SH-SY5Y (cell line): ENCODE data around the gene HDAC8.

ENCODE experiments used
- GATA2 ChIP-seq: IDR thresholded peaks from 2 replicates; pipeline ENCODE4 v1.6.1; 2011; ENCODE audit warnings: mild to moderate bottlenecking, low read depth, low read length
- GATA3 ChIP-seq: IDR thresholded peaks from 2 replicates; pipeline ENCODE4 v1.6.1; 2011; ENCODE audit warnings: low read depth, mild to moderate bottlenecking, low read length, moderate library complexity

HDAC8 gene

DNA sequence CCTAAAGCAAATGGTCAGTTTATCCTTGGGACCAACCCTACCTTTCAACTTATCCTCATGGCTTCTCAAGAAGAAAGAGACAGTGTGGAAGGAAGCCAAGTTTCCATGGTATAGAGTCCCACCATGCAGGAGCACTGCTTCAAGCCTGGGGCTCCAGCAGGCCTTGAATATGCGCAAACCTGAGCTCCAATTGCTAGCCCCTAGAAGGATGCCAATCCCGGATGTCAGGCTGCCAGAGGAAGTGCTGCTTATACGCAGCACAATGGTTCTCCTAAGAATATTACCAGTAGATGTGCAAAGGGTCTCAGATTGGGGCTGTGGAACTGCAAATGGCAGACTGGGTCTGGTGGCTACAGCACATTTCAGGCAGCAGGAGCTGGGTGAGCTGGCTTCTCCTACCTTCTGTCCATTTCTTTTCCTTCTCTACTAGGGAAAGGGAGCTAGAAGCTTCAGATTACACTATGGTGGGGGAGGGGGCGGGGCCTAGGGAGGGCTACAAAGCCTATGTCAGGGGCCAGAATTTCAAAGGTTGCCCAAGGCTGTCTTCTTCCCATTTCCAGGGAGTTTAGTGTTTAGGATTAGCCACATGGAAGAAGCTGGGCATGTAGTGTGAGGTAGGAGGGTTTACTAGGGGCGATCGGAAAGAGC lies 226.2 kb downstream of the HDAC8 start:
- TF ChIP-seq GATA3 (no peak), GATA2 (no peak)

DNA sequence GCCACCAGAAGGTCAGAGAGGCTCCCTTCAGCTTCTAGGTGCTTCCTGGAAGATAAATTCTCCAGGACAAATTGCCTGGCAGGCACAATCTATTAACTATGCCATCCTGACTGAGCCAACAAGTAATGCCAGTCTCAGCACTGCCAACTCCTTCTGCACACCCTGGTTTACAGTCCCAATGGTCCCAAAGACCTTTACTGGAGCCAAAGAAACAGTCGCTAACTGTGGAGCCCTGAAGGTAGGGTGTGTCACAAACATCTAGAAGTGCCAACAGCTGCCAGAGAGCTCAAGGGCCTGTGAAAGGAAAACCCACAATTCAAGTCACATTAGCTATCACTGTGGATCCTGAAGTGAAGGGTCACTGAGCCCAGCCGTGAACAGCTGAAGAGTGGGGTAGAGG lies 232.0 kb downstream of the HDAC8 start:
- TF ChIP-seq GATA3 = no peak
- TF ChIP-seq GATA2 = no peak

DNA sequence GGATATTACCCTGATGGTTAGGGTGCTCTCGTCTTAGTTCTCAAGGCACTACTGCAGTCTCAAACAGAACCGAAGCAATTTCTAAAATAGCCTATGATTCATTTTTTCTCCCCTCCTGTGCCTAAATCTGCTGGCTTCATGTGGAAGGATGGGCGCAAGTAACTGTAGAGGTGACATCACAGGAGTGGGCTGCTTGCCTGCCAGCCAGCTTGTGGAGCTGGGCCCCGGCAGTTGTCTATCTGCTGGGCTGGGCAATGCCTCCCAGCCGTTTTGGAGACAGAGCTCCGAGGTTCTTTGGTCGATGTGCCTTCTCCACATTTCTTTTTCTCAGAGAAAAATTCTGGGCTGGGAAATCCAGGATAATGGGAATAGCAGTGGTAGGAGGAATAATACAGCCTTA lies 232.6 kb downstream of the HDAC8 start:
- TF ChIP-seq GATA2 = no peak
- no peak for TF ChIP-seq GATA3

DNA sequence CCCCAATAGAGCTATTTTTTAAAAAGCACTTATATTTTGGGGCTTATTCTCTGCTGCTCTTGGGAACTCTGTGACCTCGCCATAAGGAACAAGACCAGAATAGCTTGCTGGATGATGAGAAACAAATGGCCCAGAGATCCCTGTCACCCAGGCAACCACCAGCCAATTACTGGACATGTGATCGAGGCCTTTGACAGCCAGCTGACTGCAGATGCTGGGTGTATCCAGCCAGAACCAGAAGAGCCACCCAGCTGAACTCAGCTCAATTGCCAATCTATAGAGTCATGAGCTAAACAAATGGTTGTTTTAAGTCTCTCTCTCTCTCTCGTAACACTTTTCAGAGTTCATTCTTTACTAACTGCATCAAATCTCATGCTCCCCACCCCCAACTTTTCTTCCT lies 242.5 kb downstream of the HDAC8 start:
- TF ChIP-seq GATA3 (no peak), GATA2 (no peak)

DNA sequence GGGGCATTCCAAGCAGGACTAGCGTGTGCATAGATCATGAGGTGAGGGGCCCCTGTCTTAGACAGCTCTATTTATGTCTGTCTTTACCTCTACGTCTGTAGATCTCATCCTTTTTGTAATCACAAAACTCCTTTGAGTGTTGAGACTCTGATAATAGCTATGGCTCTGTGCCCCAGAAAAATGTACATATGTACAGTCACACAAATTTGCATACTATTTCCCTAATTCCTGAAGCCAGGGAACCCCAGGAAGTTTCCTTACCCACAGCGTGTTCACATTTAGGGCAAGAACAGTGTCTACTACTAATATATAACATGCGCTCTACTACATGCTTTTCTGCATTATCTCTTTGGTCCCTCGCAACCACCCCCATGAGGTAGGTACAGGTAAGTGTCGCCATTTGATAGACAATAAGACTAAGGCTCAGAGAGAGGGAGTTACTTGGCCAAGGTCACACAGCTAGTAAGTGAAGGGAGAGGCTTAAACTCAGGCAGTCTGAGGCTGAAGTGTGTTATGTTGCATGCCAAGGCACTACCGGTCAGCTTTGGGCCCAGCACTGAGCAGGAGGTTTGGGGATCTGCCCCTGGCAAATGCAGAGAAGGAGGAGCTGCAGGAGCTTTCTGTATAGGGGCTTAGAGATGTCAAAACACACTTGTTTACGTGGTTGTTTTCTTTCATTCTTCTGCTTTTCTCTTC lies 245.9 kb downstream of the HDAC8 start:
- TF ChIP-seq GATA2 (no peak), GATA3 (no peak)

DNA sequence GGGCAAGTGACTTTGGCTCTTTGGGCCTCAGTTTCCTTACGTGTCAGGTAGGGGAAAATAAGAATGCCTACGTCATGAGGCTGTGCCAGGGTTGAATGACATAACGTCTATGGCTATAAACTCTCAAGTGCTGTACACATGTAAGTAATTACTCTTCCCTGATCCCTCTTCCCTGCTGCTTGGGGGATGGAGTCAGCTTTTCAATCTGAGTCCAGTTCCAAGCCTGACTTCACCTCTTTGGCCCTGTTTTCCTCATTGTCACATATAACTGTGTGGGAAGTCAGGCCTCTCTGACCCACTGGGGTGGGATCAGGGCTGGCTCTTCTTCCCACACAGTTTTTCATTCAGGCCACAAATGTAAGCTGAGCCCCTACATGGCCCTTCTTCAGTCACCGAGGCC lies 255.5 kb downstream of the HDAC8 start:
- TF ChIP-seq GATA2 (no peak), GATA3 (no peak)

DNA sequence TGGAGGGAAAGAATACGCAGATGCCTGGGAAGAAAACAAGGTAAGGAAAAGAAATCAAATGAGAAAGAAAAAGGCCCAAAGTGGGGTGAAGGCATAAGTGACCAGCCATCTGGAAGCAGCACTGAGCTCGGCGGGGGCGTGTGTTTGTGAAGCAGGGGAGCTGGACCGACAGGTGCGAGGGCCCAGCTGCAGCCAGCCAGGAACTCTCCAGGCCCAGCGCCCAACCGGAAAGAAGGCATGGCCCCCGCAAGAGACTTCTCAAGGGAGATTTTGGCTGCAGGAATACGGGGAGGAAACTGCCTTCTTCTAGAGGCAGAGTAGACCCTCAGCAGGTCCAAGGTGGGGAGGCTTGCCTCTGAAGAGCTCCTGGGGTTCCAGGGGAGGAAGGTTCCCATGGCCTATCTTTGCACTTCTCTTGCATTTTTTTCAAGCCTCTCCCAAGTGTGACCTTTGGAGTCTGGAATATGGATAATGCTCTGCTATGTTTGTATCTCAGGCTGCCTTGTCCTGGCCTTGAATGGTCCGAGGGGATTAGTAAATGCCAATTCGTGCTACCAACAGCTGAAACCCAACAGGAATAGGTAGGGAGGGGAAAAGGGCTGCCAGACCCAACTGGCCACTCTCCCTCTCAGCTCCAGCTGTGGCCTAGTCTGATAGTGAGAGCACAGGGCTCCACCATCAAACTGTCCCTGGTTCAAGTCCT lies 256.1 kb downstream of the HDAC8 start:
- no peak for TF ChIP-seq GATA2
- no peak for TF ChIP-seq GATA3

DNA sequence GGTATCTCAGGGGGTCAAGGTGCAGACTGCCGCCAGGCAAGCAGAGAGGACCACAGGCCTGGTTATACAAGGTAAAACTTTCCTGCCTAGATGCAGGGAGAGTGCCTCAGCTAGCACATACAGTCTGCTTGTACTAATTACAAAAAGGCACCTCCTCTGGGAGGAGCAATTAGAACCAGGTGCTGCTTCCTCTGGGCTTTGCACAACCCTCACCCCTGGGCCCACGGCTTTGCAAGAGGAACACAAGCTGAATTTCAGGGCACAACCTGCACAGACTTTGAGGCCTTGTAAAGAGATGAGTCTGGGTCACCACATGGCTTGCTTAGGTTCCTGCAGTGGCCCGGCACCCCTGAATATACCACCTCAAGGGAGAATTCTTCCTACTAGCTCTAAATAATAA lies 257.8 kb downstream of the HDAC8 start:
- TF ChIP-seq GATA3 = no peak
- no peak for TF ChIP-seq GATA2

DNA sequence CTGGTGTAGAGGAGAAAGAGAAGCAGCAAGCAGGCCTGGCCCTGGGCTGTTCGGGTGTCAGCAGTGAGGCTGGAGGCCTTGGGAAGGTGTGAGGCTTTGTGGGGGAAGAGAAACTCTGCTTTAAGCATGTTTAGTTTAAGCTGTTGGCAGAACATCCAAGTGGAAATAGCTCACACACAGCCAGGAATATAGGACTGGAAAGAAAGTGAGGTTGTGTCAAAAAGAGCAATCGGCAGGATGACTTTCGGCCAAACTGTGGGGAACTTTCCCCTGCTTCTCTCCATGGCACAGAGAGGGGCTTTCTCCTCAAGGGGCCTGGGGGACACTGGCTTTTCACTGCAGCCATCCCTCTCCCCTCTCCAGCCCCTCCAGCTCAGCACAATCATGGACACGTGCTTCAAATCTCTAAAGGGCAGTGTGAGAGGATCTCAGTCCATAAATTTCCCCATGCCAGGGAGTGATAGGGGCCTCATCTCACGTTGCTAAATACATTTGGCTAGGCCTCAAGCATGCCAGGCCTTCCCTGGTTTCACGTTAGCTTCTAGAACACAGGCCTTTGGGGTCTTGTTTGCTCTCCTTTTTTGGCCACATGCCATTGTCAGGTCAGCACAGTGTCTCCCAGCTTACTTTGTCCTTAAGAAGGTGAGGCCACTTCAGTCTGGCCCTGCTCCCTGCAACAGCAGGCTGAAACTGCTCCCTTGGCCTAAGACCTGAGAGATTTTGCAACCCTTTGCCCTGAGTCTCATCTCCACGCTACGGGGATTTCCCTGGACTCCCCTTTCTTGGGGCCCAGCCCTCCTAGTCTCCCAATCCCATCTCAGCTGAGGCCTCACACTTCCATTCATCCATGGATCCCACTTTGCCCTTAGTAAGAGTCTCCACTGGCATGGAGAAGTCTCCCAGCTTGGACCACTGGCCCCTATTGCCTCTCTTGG lies 258.7 kb downstream of the HDAC8 start:
- TF ChIP-seq GATA2 (no peak), GATA3 (no peak)

DNA sequence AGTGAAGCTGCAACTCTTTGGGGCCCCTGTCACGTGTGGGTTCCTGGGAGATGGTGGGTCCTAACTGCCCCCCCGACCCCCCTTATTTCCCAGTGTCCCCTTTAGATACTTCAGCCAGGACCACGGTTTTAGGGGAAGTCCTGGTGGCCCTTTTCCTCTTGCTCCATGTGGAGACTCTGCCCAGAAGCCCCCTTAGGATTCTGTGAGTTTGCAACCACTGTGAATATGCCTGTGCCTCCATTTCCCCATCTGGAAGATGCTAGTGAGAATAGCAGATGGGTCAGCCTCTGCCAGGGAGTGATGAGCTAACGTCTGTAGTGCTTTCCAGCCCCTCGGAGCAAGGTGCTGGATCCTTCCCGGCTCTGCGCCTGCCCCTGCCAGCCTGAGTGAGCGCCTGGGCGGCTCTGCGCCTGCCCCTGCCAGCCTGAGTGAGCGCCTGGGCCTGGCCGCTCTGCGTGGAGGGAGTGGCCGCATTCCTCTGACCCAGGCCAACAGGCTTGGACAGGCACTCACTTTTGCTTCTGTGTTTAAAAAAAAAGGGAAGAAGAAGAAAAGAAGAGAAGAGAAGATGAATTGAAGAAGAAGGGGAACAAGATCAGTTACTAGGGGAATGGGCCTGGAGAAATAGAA lies 260.2 kb downstream of the HDAC8 start:
- TF ChIP-seq GATA3 (no peak), GATA2 (no peak)

DNA sequence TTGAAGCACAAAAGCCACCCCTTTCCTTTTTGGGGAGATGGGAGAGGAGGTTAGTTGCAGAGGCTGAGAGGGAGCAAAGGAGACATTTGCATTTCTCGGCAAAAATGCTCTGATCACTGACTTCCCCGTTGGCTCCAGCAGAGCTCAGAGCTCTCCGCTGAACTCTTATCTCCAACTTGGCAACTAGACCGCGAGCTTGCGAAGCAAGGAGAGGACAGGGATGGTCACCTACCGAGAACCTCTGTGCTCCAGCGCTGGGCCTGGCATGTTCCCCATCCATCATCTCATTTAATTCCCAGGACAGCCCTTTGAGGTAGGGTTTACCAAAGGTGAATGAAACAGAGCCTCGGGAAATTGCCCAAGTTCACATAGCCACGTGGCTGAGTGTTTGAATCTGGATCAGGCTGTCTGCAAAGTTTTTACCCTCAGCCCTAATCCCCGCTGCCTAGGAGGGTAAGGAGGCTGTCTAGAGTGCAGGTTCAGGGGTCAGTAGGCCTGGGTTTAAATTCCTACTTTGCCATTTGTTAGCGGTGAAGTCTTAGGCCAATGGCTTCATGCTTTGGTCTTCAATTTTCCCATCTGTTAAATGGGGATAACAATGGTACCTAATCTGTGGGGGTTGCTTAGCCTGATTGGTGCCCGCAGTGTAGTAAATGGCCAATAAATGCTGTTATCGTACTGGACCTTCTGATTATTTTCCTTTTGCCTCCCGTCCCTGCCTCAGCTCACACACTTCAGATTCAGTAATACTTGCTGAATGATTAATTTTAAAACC lies 263.2 kb downstream of the HDAC8 start:
- no peak for TF ChIP-seq GATA2
- no peak for TF ChIP-seq GATA3

DNA sequence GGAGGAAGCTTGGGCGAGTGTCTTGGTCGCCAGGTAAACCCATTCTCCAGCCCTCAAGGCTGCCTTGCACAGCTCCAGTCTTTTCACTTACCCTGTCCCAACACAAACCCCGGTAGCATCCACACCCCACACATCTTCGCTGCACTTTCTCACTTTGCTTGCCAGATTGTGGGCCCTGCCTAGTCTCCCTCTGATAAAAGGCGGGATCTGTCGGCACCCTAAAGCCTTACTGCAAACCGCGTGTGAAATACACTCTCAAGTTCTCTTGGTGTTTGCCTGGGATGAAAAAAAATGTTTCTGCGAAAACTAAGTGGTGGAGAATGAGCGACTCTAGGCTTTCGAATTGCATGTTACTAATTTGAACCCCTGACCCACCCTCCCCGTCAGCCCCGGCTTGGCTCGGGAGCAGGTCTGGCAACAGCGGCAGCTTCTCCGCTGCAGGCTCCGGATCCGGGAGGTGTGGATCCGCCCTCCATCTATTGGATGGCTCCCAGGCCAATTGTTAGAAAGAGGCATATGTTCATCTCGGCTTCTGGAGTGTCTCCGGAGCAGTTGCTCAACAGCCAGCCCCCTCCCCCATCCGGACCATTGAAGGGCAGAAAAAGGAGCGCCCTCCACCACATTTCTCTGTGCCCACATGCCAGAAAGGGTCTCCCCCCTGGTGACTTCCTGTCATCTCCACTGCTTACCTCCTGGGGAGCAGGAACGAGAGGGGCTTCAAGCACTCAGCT lies 263.9 kb downstream of the HDAC8 start:
- TF ChIP-seq GATA2 (no peak), GATA3 (no peak)

DNA sequence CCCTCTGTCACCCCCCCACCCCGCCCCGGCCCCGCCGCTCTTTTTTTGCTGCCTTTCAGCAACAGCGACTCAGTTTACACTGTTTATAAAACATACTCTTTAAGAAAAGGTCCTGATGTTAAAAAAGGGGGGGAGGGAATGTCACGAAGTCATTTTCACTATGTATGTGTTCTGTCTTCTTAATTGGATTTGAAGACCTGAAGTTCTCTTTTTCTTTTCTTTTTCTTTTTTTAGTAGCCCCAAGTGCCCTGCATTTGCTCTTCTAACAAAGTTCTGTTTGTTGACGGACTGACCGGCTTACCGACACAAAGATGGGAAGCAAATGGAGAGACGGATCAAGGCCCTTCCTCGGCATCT lies 264.5 kb downstream of the HDAC8 start:
- TF ChIP-seq GATA3 (no peak), GATA2 (no peak)

DNA sequence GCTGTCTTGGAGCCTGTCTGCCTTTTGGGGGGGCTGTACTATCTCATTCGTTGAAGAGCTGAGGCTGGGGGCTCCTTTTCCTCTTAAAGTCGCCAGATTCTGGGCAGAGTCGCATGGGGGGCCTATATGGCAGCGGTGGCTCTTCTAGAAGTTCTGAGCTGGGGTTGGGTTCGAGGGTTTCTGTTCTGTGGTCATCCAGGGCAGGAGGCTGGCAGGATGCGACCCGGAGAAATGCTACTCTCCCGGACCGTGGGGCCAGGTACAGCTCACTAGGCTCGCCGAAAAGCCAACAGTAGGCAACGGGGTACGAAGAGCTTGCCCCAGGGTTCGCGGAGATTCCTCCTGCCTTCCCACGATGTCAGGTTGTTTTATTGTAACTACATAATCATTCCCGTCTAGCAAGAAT lies 265.0 kb downstream of the HDAC8 start:
- no peak for TF ChIP-seq GATA2
